TTC549 (cell line): ENCODE results near the gene SMOC2.

Experiments
- FAIRE-seq: peaks from 2 replicates; lab custom pipeline; 2012; peaks lifted over from hg19 to GRCh38; lab: Jason Lieb, UNC

The SMOC2 gene

DNA sequence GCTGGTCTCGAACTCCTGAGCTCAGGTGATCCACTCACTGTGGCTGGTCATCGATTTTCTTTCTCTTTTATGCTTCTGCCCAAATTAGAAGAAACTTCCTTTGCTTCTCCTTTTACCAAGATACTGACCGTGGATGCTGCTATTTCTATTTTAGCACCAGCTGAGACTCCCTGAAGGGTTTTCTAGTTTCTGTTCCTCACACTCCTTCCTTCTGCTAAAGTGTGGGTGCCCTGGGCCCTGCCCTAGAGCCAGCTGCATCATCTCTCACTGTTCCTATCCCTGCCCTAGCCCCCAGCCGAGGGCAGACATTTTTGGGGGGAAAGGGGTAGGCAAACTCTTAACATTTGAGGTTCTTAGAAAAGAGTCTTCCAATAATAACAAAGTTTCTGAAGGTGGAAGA is 6.3 kb downstream of the SMOC2 start:
- no peak for FAIRE-seq

- FAIRE-seq, result no peak
Measured at GRCh38 chr6:168447700-168448099, 6.7 kb downstream of the SMOC2 start.

- FAIRE-seq, result no peak
Measured at GRCh38 chr6:168448243-168448855, 7.4 kb downstream of the SMOC2 start.

- no peak for FAIRE-seq
Measured at GRCh38 chr6:168450917-168451316, 9.9 kb downstream of the SMOC2 start.

GRCh38 chr6:168451805-168452517 is 11.0 kb downstream of the SMOC2 start:
- no peak for FAIRE-seq

DNA sequence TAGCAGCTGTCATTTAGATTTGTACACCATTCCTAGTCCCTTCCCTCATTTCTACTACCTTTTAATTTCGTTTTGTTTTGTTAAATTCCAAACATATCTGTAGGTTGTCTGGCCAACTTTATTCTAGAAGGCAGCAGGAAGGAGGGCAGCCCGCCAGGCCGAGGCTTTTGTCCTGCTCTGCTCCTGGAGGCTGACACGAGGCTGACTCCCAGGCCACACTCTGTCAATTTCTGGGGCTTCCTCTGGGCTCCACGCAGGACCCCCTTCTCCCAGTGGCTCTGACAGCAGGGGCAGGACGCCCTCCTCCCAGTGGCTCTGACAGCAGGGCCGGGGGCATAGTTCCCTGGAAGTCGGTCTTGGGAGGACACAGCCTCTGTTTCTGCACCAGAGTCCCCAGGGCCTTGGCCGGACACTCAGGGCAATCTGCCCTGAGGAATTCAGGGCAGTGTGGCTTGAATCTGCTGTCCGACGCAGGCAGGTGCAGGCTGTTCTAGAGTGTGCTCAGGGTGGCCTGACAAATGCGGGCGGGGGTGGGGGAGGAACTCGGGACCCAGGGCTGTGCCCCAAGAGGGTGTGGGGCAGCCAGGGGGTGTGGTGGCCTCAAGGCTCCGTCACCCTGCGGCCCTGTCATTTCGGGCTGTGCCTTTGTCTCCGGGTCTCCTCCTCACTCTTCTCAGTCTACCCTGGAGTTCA is 11.8 kb downstream of the SMOC2 start:
- no peak for FAIRE-seq

DNA sequence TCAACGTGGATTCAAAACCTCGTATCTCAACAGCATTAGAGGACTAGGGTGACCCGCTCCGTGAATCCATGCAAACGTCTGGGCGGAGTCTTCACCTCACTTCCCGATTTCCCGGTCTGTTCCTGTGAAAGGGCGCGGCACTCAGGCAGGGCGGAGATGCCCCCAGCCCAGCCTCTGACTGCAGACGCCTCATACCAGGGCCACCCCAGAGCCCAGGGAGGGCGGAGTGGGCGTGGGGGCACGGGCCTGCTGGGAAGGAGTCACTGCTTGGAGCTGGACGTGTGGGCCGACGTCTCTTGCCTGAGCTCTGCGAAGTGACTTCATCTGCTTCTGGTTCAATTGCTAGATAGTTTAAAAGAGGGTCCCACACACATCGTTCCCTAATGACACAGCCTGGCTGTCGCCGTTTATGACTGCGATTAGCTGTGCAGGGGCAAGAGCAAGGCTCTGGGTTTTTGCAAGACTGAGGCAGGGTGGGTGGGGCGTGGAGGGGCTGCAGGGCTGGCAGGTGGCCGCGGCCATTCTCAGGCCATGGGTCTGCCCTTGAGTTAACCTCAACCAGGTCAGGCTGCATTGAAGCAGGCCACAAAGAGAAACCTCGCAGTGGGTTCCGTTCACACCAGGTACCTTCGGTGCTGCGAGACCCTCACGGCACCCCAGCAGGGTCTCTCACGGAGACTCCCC is 15.0 kb downstream of the SMOC2 start:
- no peak for FAIRE-seq

- FAIRE-seq, result no peak
Measured at GRCh38 chr6:168456907-168457652, 16.1 kb downstream of the SMOC2 start.

DNA sequence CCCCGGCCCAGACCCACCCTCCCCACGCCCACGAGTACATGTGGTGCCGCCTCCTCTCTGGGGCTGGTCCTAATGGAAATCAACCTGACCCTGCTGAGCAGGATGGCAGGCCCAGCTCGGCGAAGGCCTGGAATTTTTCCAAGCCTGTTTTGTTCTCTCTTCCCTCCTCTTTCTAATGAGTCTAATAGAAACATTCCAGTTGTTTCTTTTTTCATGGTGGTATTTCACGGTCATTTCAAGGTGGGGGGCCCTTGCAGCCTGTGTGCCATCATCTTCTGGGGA is 16.6 kb downstream of the SMOC2 start:
- no peak for FAIRE-seq

- no peak for FAIRE-seq
Measured at GRCh38 chr6:168458101-168458500, 17.1 kb downstream of the SMOC2 start.

DNA sequence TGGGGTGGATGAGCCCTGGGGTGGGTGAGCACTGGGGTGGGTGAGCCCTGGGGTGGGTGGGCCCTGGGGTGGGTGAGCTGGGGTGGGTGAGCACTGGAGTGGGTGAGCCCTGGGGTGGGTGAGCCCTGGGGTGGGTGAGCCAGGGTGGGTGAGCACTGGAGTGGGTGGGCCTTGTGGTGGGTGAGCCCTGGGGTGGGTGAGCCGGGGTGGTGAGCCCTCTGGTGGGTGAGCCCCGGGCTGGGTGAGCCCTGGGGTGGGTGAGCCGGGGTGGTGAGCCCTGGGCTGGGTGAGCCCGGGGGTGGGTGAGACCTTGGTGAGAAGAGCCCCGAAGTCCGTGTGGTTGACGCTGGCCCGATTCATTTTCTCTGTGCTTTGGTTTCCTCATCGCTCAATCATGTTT is 18.6 kb downstream of the SMOC2 start:
- no peak for FAIRE-seq

- FAIRE-seq, result no peak
Measured at GRCh38 chr6:168462289-168462853, 21.4 kb downstream of the SMOC2 start.

- no peak for FAIRE-seq
Measured at GRCh38 chr6:168464546-168464945, 23.6 kb downstream of the SMOC2 start.

GRCh38 chr6:168468045-168468444 is 27.1 kb downstream of the SMOC2 start:
- no peak for FAIRE-seq

- FAIRE-seq, result no peak
Measured at GRCh38 chr6:168469521-168469920, 28.5 kb downstream of the SMOC2 start.

DNA sequence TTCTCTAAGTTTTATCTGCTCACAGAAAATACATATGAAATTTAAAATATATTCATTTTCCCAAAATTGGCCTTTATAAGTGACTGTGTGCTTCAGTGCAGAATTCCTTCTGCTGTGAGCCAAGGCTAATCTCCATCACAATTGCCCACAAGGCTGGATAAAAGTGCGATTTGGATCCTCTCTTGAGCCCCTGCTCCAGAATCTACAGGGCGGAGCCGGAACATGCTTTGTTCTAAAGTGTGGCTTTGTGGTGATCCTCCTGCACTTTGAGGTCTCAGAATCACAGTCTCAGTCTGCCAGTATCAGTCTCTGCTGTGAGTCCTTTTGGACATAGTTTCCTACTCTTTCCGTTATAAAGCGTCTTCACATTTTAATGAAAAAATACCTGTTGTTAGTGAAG is 28.9 kb downstream of the SMOC2 start:
- no peak for FAIRE-seq

DNA sequence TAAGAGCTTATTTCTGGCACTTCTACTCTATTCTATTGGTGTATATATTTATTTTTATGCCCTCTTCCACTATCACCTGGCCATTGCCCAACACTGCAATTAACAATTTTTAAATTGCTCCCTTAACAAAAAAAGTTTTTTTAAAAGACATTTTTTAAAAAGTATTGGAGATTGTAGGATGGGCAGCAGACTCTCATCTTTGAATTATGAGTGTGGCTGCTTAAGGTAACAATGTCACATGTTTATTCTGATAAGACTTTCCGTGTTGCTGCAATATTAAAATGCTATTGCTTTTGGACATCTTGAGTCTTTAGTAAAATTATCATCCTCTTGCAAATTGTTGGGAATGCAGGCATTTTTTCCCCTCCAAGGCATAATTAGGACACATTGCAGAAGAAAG is 31.4 kb downstream of the SMOC2 start:
- no peak for FAIRE-seq

GRCh38 chr6:168473197-168473596 is 32.2 kb downstream of the SMOC2 start:
- no peak for FAIRE-seq

GRCh38 chr6:168475188-168476013 is 34.4 kb downstream of the SMOC2 start:
- no peak for FAIRE-seq

- FAIRE-seq, result no peak
Measured at GRCh38 chr6:168479421-168479820, 38.4 kb downstream of the SMOC2 start.

GRCh38 chr6:168480481-168480880 is 39.5 kb downstream of the SMOC2 start:
- no peak for FAIRE-seq
